Effector memory CD8-positive, alpha-beta T cell (primary cell): ENCODE results near the gene PAM16.

Experiments used
- ATAC-seq: fragments of 150-1000 bp; cut with Tn5 transposase; replicated peaks from 2 replicates; pipeline ENCODE4 v1.10.0; 2021; ENCODE audit warnings: mild to moderate bottlenecking, moderate library complexity
- DNase-seq, 3 experiments: peaks; one replicate each; pipeline ENCODE4 v3.0.0; 2021
- H3K27ac Mint-ChIP-seq, 2 donors: one replicate each; pipeline ENCODE4 v1.8.0; 2022; ENCODE audit warnings: mild to moderate bottlenecking in 2 of 2, mixed read lengths in 2 of 2, moderate library complexity in 2 of 2
- H3K27me3 Mint-ChIP-seq, 2 donors: one replicate each; pipeline ENCODE4 v1.8.0; 2022; ENCODE audit warnings: mixed read lengths in 2 of 2
- H3K36me3 Mint-ChIP-seq: one replicate; pipeline ENCODE4 v1.8.0; 2022; ENCODE audit warnings: mild to moderate bottlenecking, moderate library complexity, mixed read lengths; ENCODE audit not compliant: insufficient read depth
- H3K4me1 Mint-ChIP-seq, 2 donors: one replicate each; pipeline ENCODE4 v1.8.0; 2022; ENCODE audit warnings: low read depth in 2 of 2, mixed read lengths in 2 of 2
- H3K4me3 Mint-ChIP-seq, 2 donors: one replicate each; pipeline ENCODE4 v1.8.0; 2022; ENCODE audit warnings: mild to moderate bottlenecking in 2 of 2, mixed read lengths in 2 of 2, moderate library complexity in 2 of 2
- H3K9me3 Mint-ChIP-seq, 2 donors: one replicate each; pipeline ENCODE4 v1.8.0; 2022; ENCODE audit warnings: mixed read lengths in 2 of 2

Gene PAM16

GRCh38 chr16:4361033-4361943 lies 10.2 kb upstream of the PAM16 start:
- Mint-ChIP-seq H3K36me3 (peaks cover 88% of the 10 kb centered on the region), H3K9me3 (no peaks in the 10 kb centered on the region), H3K4me1 (peaks cover 6 to 11% of the 10 kb centered on the region in 2 donors), H3K27ac (no peak overlapping the region), H3K4me3 (no peak overlapping the region), H3K27me3 (no peaks in the 10 kb centered on the region)
- no peak for DNase-seq
- no peak for ATAC-seq

GRCh38 chr16:4360538-4361021 lies 9.5 kb upstream of the PAM16 start:
- Mint-ChIP-seq H3K4me3 (no peak overlapping the region), H3K27ac (peak overlapping the region in 1 of 2 donors; percentile 77), H3K4me1 (peaks cover 6 to 11% of the 10 kb centered on the region in 2 donors), H3K9me3 (no peaks in the 10 kb centered on the region), H3K27me3 (no peaks in the 10 kb centered on the region), H3K36me3 (peaks cover 94% of the 10 kb centered on the region)
- ATAC-seq (no peak), DNase-seq (no peak)

GRCh38 chr16:4359914-4360313 lies 8.8 kb upstream of the PAM16 start:
- no peak for ATAC-seq
- peak overlapping the region in 1 of 2 donors; percentile 77 for H3K27ac Mint-ChIP-seq
- H3K27me3 Mint-ChIP-seq, result no peaks in the 10 kb centered on the region
- peaks cover 4 to 11% of the 10 kb centered on the region in 2 donors for H3K4me1 Mint-ChIP-seq
- peaks cover 95% of the 10 kb centered on the region for H3K36me3 Mint-ChIP-seq
- H3K9me3 Mint-ChIP-seq, result no peaks in the 10 kb centered on the region
- H3K4me3 Mint-ChIP-seq, result peak overlapping the region in 1 of 2 donors; percentile 10
- no peak for DNase-seq

DNA sequence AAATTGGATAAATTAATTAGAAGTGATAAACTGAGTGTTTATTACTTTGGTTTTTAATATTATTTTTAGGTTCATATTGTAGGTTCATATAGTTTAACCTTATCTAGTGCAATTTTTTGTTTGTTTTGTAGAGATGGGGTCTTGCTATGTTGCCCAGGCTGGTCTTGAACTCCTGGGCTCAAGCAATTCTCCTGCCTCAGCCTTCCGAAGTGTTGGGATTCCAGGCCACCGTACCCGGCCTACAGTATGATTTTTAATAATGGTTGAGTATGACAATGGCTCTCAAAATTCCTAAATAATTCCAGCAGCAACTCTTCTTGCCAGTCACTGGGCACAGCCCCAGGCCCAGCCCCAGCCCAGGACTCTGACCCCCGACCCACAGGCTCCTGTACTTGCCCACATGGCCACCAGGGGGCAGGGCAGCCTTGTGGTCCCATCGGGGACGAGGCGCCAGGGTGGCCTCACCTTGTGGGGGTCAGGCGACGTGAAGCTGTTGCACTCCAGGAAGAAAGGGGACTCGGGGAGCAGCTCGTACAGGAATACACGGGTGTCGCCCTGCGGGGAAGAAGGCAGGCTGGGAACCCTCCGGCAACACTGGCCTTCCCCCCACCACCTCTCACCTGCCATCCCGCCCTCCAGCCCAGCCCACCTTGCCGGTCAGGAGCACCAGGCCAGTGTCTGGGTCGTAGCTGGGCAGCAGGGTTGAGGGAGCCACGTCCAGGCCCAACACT lies 7.9 kb upstream of the PAM16 start:
- Mint-ChIP-seq H3K4me3 (no peak overlapping the region), H3K27ac (peak overlapping the region in 1 of 2 donors; percentile 77), H3K9me3 (no peaks in the 10 kb centered on the region), H3K4me1 (peaks cover 4 to 14% of the 10 kb centered on the region in 2 donors), H3K27me3 (no peaks in the 10 kb centered on the region), H3K36me3 (peaks cover 95% of the 10 kb centered on the region)
- peak; percentile 66 to 71 (median 69) for DNase-seq
- ATAC-seq, result peak; percentile 77

GRCh38 chr16:4358236-4358635 lies 7.1 kb upstream of the PAM16 start:
- Mint-ChIP-seq H3K4me3 (no peak overlapping the region), H3K27me3 (no peaks in the 10 kb centered on the region), H3K9me3 (no peaks in the 10 kb centered on the region), H3K36me3 (peaks cover 95% of the 10 kb centered on the region), H3K27ac (no peak overlapping the region), H3K4me1 (peaks cover 4 to 20% of the 10 kb centered on the region in 2 donors)
- no peak for DNase-seq
- ATAC-seq, result no peak

DNA sequence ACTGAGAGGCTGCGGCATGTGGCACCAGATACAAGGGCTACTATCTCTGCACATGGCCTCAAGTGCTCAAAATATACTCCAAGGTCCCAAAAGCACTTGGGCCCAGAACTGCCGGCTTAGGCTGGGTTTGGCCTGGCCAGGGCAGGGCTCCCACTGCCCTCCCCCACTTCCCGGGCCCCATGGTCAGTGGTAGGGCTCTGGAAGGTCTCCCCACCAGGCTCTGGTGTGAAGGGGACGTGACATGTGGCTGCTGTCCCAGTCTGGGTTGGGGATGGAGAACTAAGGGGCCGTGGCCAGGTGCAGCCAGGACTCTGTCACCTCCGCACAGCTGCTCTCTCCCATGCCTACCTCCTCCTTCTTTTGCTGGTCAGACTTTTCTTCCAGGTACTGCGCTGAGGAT lies 5.7 kb upstream of the PAM16 start:
- peaks cover 4 to 20% of the 10 kb centered on the region in 2 donors for H3K4me1 Mint-ChIP-seq
- peaks cover 89% of the 10 kb centered on the region for H3K36me3 Mint-ChIP-seq
- no peaks in the 10 kb centered on the region for H3K27me3 Mint-ChIP-seq
- H3K4me3 Mint-ChIP-seq, result no peak overlapping the region
- DNase-seq (no peak), ATAC-seq (no peak)
- no peaks in the 10 kb centered on the region for H3K9me3 Mint-ChIP-seq
- peak overlapping the region in 1 of 2 donors; percentile 62 for H3K27ac Mint-ChIP-seq

GRCh38 chr16:4354512-4355409 lies 3.6 kb upstream of the PAM16 start:
- Mint-ChIP-seq H3K4me3 (peak overlapping the region in 1 of 2 donors; percentile 60), H3K36me3 (peaks cover 82% of the 10 kb centered on the region), H3K9me3 (no peaks in the 10 kb centered on the region), H3K4me1 (peaks cover 11 to 21% of the 10 kb centered on the region in 2 donors), H3K27me3 (no peaks in the 10 kb centered on the region), H3K27ac (peak overlapping the region in 1 of 2 donors; percentile 75)
- no peak for ATAC-seq
- no peak for DNase-seq

GRCh38 chr16:4353675-4354074 lies 2.6 kb upstream of the PAM16 start:
- Mint-ChIP-seq H3K27me3 (no peaks in the 10 kb centered on the region), H3K4me3 (no peak overlapping the region), H3K36me3 (peaks cover 73% of the 10 kb centered on the region), H3K27ac (peak overlapping the region in 1 of 2 donors; percentile 75), H3K9me3 (no peaks in the 10 kb centered on the region), H3K4me1 (peaks cover 8 to 15% of the 10 kb centered on the region in 2 donors)
- ATAC-seq (no peak), DNase-seq (no peak)

- Mint-ChIP-seq H3K36me3 (peaks cover 68% of the 10 kb centered on the region), H3K4me1 (peaks cover 11 to 20% of the 10 kb centered on the region in 2 donors), H3K9me3 (no peaks in the 10 kb centered on the region), H3K27ac (peak overlapping the region in 1 of 2 donors; percentile 12), H3K27me3 (no peaks in the 10 kb centered on the region), H3K4me3 (no peak overlapping the region)
- ATAC-seq, result no peak
- no peak for DNase-seq
Observed at GRCh38 chr16:4352843-4353242, 1.7 kb upstream of the PAM16 start.

- H3K4me1 Mint-ChIP-seq, result peaks cover 11 to 20% of the 10 kb centered on the region in 2 donors
- ATAC-seq, result no peak
- H3K27me3 Mint-ChIP-seq, result no peaks in the 10 kb centered on the region
- peaks cover 63% of the 10 kb centered on the region for H3K36me3 Mint-ChIP-seq
- no peaks in the 10 kb centered on the region for H3K9me3 Mint-ChIP-seq
- peak overlapping the region; percentile 89 to 90 for H3K4me3 Mint-ChIP-seq
- no peak for DNase-seq
- H3K27ac Mint-ChIP-seq, result peak overlapping the region; percentile 12 to 84
Observed at GRCh38 chr16:4351880-4352279, 759 bp upstream of the PAM16 start.

DNA sequence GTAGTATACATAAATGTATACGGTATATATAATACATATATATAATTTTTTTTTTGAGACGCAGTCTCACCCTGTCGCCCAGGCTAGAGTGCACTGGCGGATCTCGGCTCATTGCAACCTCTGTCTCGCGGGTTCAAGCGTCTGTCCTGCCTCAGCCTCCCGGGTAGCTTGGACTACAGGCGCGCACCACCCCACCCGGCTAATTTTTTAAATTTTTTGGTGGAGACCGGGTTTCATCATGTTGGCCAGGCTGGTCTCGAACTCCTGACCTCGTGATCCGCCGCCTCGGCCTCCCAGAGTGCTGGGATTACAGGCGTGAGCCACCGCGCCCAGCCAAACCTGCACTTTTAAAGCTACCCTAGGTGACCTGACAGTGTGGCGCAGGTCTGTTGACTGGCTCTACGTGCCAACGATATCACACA lies 745 bp downstream of the PAM16 start:
- ATAC-seq (no peak), DNase-seq (no peak)
- Mint-ChIP-seq H3K4me1 (peaks cover 12 to 24% of the 10 kb centered on the region in 2 donors), H3K9me3 (no peaks in the 10 kb centered on the region), H3K4me3 (peak overlapping the region; percentile 89 to 90), H3K36me3 (peaks cover 51% of the 10 kb centered on the region), H3K27ac (peak overlapping the region; percentile 84 to 92), H3K27me3 (no peaks in the 10 kb centered on the region)

GRCh38 chr16:4349332-4349731 lies 1.8 kb downstream of the PAM16 start:
- ATAC-seq (no peak), DNase-seq (no peak)
- Mint-ChIP-seq H3K27me3 (no peaks in the 10 kb centered on the region), H3K36me3 (peaks cover 42% of the 10 kb centered on the region), H3K9me3 (no peaks in the 10 kb centered on the region), H3K27ac (no peak overlapping the region), H3K4me1 (peaks cover 13 to 28% of the 10 kb centered on the region in 2 donors), H3K4me3 (no peak overlapping the region)
